Ovary (tissue), 3 donors: ENCODE data around the gene KCNC2.

Experiments used
- EP300 ChIP-seq: sonication (generic); formaldehyde crosslinking; IDR thresholded peaks from one replicate; pipeline ENCODE4 v1.6.1; 2017; ENCODE audit warnings: antibody characterized with exemption
- POLR2A ChIP-seq: fragments of 450-650 bp; IDR thresholded peaks from one replicate; pipeline ENCODE4 v1.6.1; 2017; ENCODE audit warnings: antibody characterized with exemption, mild to moderate bottlenecking, moderate library complexity
- TF ChIP-seq, protein P1 (sequence below), 3 donors: fragments of 450-650 bp in 2 of 3; fragments of 200-600 bp in 1 of 3; IDR thresholded peaks; one replicate each; pipeline versions ENCODE4 v1.5.1 to v1.8.0; 2016 to 2022; ENCODE audit warnings: antibody characterized with exemption in 3 of 3, mild to moderate bottlenecking in 1 of 3
- donor health status: DM: no; HTN: no; CAD: no.

DNA sequence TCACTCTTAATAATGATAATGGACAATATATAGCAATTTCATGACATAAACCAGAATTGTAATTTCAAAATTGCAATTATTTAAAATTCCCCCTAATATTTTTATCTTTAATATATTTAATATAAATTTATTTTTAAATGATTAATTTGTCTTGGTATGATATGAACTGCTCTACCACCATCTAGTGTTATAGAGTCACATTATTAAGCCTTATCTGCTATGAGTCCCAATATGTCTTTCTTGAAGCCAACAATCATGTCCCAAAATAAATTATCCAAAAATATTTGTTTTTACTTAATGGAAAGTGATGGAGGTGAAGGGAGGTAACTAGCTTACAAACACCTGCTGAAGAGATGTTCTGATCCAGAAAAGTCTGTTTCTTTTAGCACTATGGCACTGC is 151.4 kb downstream of the KCNC2 start:
- TF ChIP-seq EP300 (no peak), POLR2A (no peak)
- TF ChIP-seq, protein P1, sequence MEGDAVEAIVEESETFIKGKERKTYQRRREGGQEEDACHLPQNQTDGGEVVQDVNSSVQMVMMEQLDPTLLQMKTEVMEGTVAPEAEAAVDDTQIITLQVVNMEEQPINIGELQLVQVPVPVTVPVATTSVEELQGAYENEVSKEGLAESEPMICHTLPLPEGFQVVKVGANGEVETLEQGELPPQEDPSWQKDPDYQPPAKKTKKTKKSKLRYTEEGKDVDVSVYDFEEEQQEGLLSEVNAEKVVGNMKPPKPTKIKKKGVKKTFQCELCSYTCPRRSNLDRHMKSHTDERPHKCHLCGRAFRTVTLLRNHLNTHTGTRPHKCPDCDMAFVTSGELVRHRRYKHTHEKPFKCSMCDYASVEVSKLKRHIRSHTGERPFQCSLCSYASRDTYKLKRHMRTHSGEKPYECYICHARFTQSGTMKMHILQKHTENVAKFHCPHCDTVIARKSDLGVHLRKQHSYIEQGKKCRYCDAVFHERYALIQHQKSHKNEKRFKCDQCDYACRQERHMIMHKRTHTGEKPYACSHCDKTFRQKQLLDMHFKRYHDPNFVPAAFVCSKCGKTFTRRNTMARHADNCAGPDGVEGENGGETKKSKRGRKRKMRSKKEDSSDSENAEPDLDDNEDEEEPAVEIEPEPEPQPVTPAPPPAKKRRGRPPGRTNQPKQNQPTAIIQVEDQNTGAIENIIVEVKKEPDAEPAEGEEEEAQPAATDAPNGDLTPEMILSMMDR (IDR thresholded peaks at IDR 0.05) = no peak
